Peyer's patch (tissue), 4 donors: ENCODE results near the gene AP1S2. TPM values are rescaled to one million over a fixed set of nuclear protein-coding genes. Genes with fewer than 3 reads are reported as not detected.

Experiments used
- DNase-seq, 3 donors: peaks; one replicate each; pipeline ENCODE4 v3.0.0-alpha.2; 2017 to 2019
- H3K27ac ChIP-seq, 4 donors: fragments of 200-600 bp; sonication (generic); one replicate each; pipeline ENCODE4 v1.5.1; 2016 to 2019
- H3K27me3 ChIP-seq, 2 donors: fragments of 200-600 bp; sonication (generic); one replicate each; pipeline ENCODE4 v1.5.1; 2019
- H3K36me3 ChIP-seq, 3 donors: fragments of 200-600 bp; sonication (generic); one replicate each; pipeline ENCODE4 v1.5.1; 2016 to 2019
- H3K4me1 ChIP-seq, 4 donors: fragments of 200-600 bp; sonication (generic); one replicate each; pipeline ENCODE4 v1.5.1; 2016 to 2019
- H3K4me3 ChIP-seq, 4 donors: fragments of 200-600 bp; sonication (generic); 1 replicate in 3 of 4; 2 replicates in 1 of 4; pipeline ENCODE4 v1.5.1; 2016 to 2019; ENCODE audit warnings: mild to moderate bottlenecking in 1 of 4
- H3K9me3 ChIP-seq, 4 donors: fragments of 200-600 bp; sonication (generic); one replicate each; pipeline ENCODE4 v1.5.1; 2016 to 2019; ENCODE audit warnings: mild to moderate bottlenecking in 1 of 4
- CTCF ChIP-seq, 6 experiments: fragments of 450-650 bp in 4 of 6; fragments of 200-600 bp in 2 of 6; sonication (generic) in 1 of 6; IDR thresholded peaks; one replicate each; pipeline ENCODE4 v1.5.1; 2017 to 2019; ENCODE audit warnings: antibody characterized with exemption in 6 of 6, mild to moderate bottlenecking in 3 of 6, moderate library complexity in 1 of 6
- POLR2A ChIP-seq, 2 donors: fragments of 450-650 bp; IDR thresholded peaks; one replicate each; pipeline ENCODE4 v1.5.1; 2017; ENCODE audit warnings: antibody characterized with exemption in 2 of 2, mild to moderate bottlenecking in 2 of 2, moderate library complexity in 2 of 2
- total RNA-seq, 4 donors: library from RNA; depleted of rRNA; stranded (reverse); fragments of >200 nt; gene quantifications; one replicate each; pipeline ENCODE4 v1.1.0, GENCODE V29; 2016

AP1S2 gene
- total RNA-seq, 4 donors from 2014 or later, result 6.5 to 19.8 (median 10.7) TPM

- Histone ChIP-seq H3K4me3 (no peak overlapping the region), H3K4me1 (peaks cover 0 to 4% (median 0%) of the 10 kb centered on the region in 4 donors), H3K27me3 (no peaks in the 10 kb centered on the region), H3K36me3 (no peaks in the 10 kb centered on the region), H3K9me3 (no peaks in the 10 kb centered on the region), H3K27ac (no peak overlapping the region)
- TF ChIP-seq CTCF (IDR thresholded peaks at IDR 0.05), result no peak
- no peak for TF ChIP-seq POLR2A (IDR thresholded peaks at IDR 0.05)
- DNase-seq, result no peak
Observed at GRCh38 chrX:15785176-15785750, 69.3 kb downstream of the AP1S2 start.

- H3K36me3 ChIP-seq, result no peaks in the 10 kb centered on the region
- H3K4me3 ChIP-seq, result peak overlapping the region in 3 of 4 donors; percentile 14 to 29 (median 22)
- peak in 2 of 3 donors; percentile 50 to 59 for DNase-seq
- H3K27me3 ChIP-seq, result no peaks in the 10 kb centered on the region
- no peaks in the 10 kb centered on the region for H3K9me3 ChIP-seq
- H3K27ac ChIP-seq, result peak overlapping the region in 3 of 4 donors; percentile 50 to 66 (median 64)
- no peaks in the 10 kb centered on the region for H3K4me1 ChIP-seq
- no peak for TF ChIP-seq POLR2A (IDR thresholded peaks at IDR 0.05)
- no peak for TF ChIP-seq CTCF (IDR thresholded peaks at IDR 0.05)
Observed at GRCh38 chrX:15781961-15782699, 72.5 kb downstream of the AP1S2 start.

Other genes with a start within 250 kb of the AP1S2 start
- gene CLTRN, start 190.0 kb downstream of the AP1S2 start, total RNA-seq, result not detected
- gene CA5B, start 116.5 kb downstream of the AP1S2 start, total RNA-seq, result 10 to 100 TPM in 3 of 4 donors, 1 to 10 TPM in 1; 7.4 to 21.7 (median 19.1) TPM
- gene ZRSR2, start 64.3 kb downstream of the AP1S2 start, total RNA-seq, result 10 to 100 TPM in 1 of 4 donors, 1 to 10 TPM in 3; 3.2 to 16.5 (median 5.8) TPM